ENCODE measurements around the gene GLIS2. TPM values are rescaled to one million over a fixed set of nuclear protein-coding genes. Genes with fewer than 3 reads are reported as not detected.

Gene GLIS2
- polyA plus RNA-seq, 1 donor, result 11.5 TPM

DNA sequence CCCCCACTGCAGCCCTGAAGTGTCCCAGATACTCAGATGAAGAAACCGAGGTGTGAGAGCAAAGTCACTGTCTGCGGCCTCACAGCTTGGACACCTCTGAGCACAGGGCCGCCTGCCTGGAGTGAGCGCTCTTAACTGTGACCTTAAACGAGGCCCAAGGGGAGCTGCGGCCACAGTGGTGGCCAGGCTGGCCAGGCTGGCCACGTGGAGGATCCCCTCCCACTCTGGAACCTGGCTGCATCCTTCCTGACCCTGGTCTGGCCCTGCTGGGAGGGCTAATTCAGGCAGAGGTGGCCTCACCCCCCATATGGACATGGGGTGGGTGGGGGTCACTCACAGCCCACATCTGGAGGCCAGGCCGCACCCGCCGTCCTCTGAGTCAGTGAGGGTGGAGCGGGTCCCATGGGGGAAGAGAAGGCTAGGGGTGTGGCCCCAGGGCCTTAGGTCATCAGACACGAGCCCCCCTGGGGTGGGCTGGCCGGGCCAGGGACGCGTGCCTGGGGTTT, 62.3 kb downstream of the GLIS2 start:
- no CpG with 5 or more reads among the region's 15 CpGs for WGBS (ENCODE audit: insufficient coverage, low lambda C conversion rate)
- Histone ChIP-seq H3K9me3 (ENCODE audit: control insufficient read depth, low read depth, low read length) (peaks cover 6% of the 10 kb centered on the region), H3K27ac (ENCODE audit: low read length) (no peak overlapping the region), H3K27me3 (ENCODE audit: control insufficient read depth, insufficient read depth, low read length) (no peaks in the 10 kb centered on the region), H3K4me3 (ENCODE audit: low read length) (no peak overlapping the region), H3K36me3 (ENCODE audit: control insufficient read depth, insufficient read depth, low read length) (peaks cover 25% of the 10 kb centered on the region), H3K4me1 (ENCODE audit: control insufficient read depth, insufficient read depth, low read length) (peaks cover 17% of the 10 kb centered on the region)
- no peak for DNase-seq

- H3K27ac ChIP-seq (ENCODE audit: low read length), result no peak overlapping the region
- peaks cover 10% of the 10 kb centered on the region for H3K4me1 ChIP-seq (ENCODE audit: control insufficient read depth, insufficient read depth, low read length)
- no peak for DNase-seq
- peaks cover 33% of the 10 kb centered on the region for H3K36me3 ChIP-seq (ENCODE audit: control insufficient read depth, insufficient read depth, low read length)
- peaks cover 6% of the 10 kb centered on the region for H3K9me3 ChIP-seq (ENCODE audit: control insufficient read depth, low read depth, low read length)
- no peak overlapping the region for H3K4me3 ChIP-seq (ENCODE audit: low read length)
- H3K27me3 ChIP-seq (ENCODE audit: control insufficient read depth, insufficient read depth, low read length), result no peaks in the 10 kb centered on the region
- no CpG with 5 or more reads among the region's 21 CpGs for WGBS (ENCODE audit: insufficient coverage, low lambda C conversion rate)
Observed at GRCh38 chr16:4378999-4379690, 63.3 kb downstream of the GLIS2 start.

- no CpG with 5 or more reads among the region's 26 CpGs for WGBS (ENCODE audit: insufficient coverage, low lambda C conversion rate)
- no peak for DNase-seq
- H3K4me3 ChIP-seq (ENCODE audit: low read length), result no peak overlapping the region
- no peak overlapping the region for H3K27ac ChIP-seq (ENCODE audit: low read length)
- H3K36me3 ChIP-seq (ENCODE audit: control insufficient read depth, insufficient read depth, low read length), result peaks cover 43% of the 10 kb centered on the region
- no peaks in the 10 kb centered on the region for H3K27me3 ChIP-seq (ENCODE audit: control insufficient read depth, insufficient read depth, low read length)
- peaks cover 6% of the 10 kb centered on the region for H3K9me3 ChIP-seq (ENCODE audit: control insufficient read depth, low read depth, low read length)
- peaks cover 3% of the 10 kb centered on the region for H3K4me1 ChIP-seq (ENCODE audit: control insufficient read depth, insufficient read depth, low read length)
Observed at GRCh38 chr16:4380119-4381063, 64.5 kb downstream of the GLIS2 start.

GRCh38 chr16:4381072-4381934, 65.4 kb downstream of the GLIS2 start:
- H3K27ac ChIP-seq (ENCODE audit: low read length), result no peak overlapping the region
- H3K4me3 ChIP-seq (ENCODE audit: low read length), result no peak overlapping the region
- no peaks in the 10 kb centered on the region for H3K27me3 ChIP-seq (ENCODE audit: control insufficient read depth, insufficient read depth, low read length)
- H3K36me3 ChIP-seq (ENCODE audit: control insufficient read depth, insufficient read depth, low read length), result peaks cover 49% of the 10 kb centered on the region
- DNase-seq, result no peak
- H3K9me3 ChIP-seq (ENCODE audit: control insufficient read depth, low read depth, low read length), result peaks cover 3% of the 10 kb centered on the region
- no CpG with 5 or more reads among the region's 59 CpGs for WGBS (ENCODE audit: insufficient coverage, low lambda C conversion rate)
- H3K4me1 ChIP-seq (ENCODE audit: control insufficient read depth, insufficient read depth, low read length), result peaks cover 3% of the 10 kb centered on the region

GRCh38 chr16:4381935-4382794, 66.3 kb downstream of the GLIS2 start:
- WGBS (ENCODE audit: insufficient coverage, low lambda C conversion rate), result no CpG with 5 or more reads among the region's 55 CpGs
- Histone ChIP-seq H3K27ac (ENCODE audit: low read length) (no peak overlapping the region), H3K4me1 (ENCODE audit: control insufficient read depth, insufficient read depth, low read length) (no peaks in the 10 kb centered on the region), H3K4me3 (ENCODE audit: low read length) (no peak overlapping the region), H3K27me3 (ENCODE audit: control insufficient read depth, insufficient read depth, low read length) (no peaks in the 10 kb centered on the region), H3K36me3 (ENCODE audit: control insufficient read depth, insufficient read depth, low read length) (peaks cover 58% of the 10 kb centered on the region), H3K9me3 (ENCODE audit: control insufficient read depth, low read depth, low read length) (peaks cover 3% of the 10 kb centered on the region)
- DNase-seq, result no peak

- WGBS (ENCODE audit: insufficient coverage, low lambda C conversion rate), result no CpG with 5 or more reads among the region's 21 CpGs
- H3K4me3 ChIP-seq (ENCODE audit: low read length), result no peak overlapping the region
- H3K27me3 ChIP-seq (ENCODE audit: control insufficient read depth, insufficient read depth, low read length), result no peaks in the 10 kb centered on the region
- no peak overlapping the region for H3K27ac ChIP-seq (ENCODE audit: low read length)
- H3K4me1 ChIP-seq (ENCODE audit: control insufficient read depth, insufficient read depth, low read length), result no peaks in the 10 kb centered on the region
- peaks cover 62% of the 10 kb centered on the region for H3K36me3 ChIP-seq (ENCODE audit: control insufficient read depth, insufficient read depth, low read length)
- H3K9me3 ChIP-seq (ENCODE audit: control insufficient read depth, low read depth, low read length), result peaks cover 3% of the 10 kb centered on the region
- no peak for DNase-seq
Observed at GRCh38 chr16:4382795-4383357, 67.0 kb downstream of the GLIS2 start.

- Histone ChIP-seq H3K27me3 (ENCODE audit: control insufficient read depth, insufficient read depth, low read length) (no peaks in the 10 kb centered on the region), H3K9me3 (ENCODE audit: control insufficient read depth, low read depth, low read length) (peaks cover 3% of the 10 kb centered on the region), H3K4me1 (ENCODE audit: control insufficient read depth, insufficient read depth, low read length) (no peaks in the 10 kb centered on the region), H3K4me3 (ENCODE audit: low read length) (no peak overlapping the region), H3K27ac (ENCODE audit: low read length) (no peak overlapping the region), H3K36me3 (ENCODE audit: control insufficient read depth, insufficient read depth, low read length) (peaks cover 71% of the 10 kb centered on the region)
- no peak for DNase-seq
- whole genome bisulfite sequencing (ENCODE audit: insufficient coverage, low lambda C conversion rate), result no CpG with 5 or more reads among the region's 12 CpGs
Observed at GRCh38 chr16:4383591-4384444, 68.0 kb downstream of the GLIS2 start.

DNA sequence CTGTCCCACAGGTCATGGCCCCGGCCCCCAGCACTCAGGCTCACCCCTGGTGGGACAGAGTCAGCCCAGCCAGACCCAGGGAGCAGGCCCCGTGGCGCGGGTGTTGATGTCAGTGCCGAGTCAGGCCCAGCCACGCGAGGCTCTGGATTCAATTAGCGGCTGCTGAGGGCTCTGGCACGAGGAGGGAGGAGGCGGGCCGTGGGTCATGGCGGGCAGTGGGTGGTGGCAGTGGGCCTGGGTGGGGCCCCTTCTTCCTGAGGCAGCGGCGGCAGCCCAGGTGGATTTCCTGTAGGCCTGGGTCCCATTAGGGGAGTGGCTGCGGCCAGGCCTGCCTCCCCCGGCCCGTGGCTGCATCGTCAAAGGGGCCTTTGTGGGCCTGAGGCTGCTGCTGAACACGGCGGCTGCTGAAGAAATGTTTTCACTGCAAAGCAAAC, 68.7 kb downstream of the GLIS2 start:
- H3K27me3 ChIP-seq (ENCODE audit: control insufficient read depth, insufficient read depth, low read length), result no peaks in the 10 kb centered on the region
- no peaks in the 10 kb centered on the region for H3K4me1 ChIP-seq (ENCODE audit: control insufficient read depth, insufficient read depth, low read length)
- no peak overlapping the region for H3K4me3 ChIP-seq (ENCODE audit: low read length)
- no peak for DNase-seq
- no CpG with 5 or more reads among the region's 20 CpGs for WGBS (ENCODE audit: insufficient coverage, low lambda C conversion rate)
- no peak overlapping the region for H3K27ac ChIP-seq (ENCODE audit: low read length)
- H3K9me3 ChIP-seq (ENCODE audit: control insufficient read depth, low read depth, low read length), result peaks cover 3% of the 10 kb centered on the region
- H3K36me3 ChIP-seq (ENCODE audit: control insufficient read depth, insufficient read depth, low read length), result peaks cover 73% of the 10 kb centered on the region
